Measurements from ENCODE around the gene LXN. TPM values are rescaled to one million over a fixed set of nuclear protein-coding genes. Genes with fewer than 3 reads are reported as not detected.

LXN gene
- total RNA-seq, 4 donors from 2014 or later: 7.4 to 11.8 (median 8.0) TPM

DNA sequence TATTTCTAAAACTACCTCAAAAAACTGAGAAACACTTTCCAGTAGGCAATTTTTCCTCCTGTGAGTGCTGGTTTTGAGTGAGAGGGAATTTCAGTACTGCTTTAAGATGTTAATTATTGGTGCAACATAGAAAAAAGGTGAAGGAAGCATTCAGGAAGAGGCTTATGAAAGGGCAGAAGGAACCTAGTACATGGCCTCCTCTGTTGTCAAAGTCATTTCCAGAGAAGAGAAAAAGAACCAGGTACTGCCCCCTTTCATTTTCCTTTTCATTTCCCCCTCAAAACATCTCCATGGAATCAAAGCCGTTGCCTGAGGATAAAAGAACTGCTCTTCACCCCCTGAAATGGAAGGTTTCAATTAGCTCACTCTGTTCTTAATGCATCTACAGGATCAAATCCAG is 40.0 kb upstream of the LXN start:
- Histone ChIP-seq H3K27ac (peak overlapping the region; percentile 31), H3K36me3 (peaks cover 13% of the 10 kb centered on the region), H3K4me1 (peaks cover 12% of the 10 kb centered on the region), H3K27me3 (no peaks in the 10 kb centered on the region), H3K4me3 (no peak overlapping the region), H3K9me3 (no peaks in the 10 kb centered on the region)
- DNase-seq (ENCODE audit: low spot score in 2 of 2): no peak
- WGBS: 43% methylated on average over 1 of the region's 1 CpG
- TF ChIP-seq POLR2AphosphoS5 (IDR thresholded peaks at IDR 0.05) (no peak), POLR2A (IDR thresholded peaks at IDR 0.05) (no peak), EP300 (IDR thresholded peaks at IDR 0.05) (no peak)
- TF ChIP-seq, protein P1, sequence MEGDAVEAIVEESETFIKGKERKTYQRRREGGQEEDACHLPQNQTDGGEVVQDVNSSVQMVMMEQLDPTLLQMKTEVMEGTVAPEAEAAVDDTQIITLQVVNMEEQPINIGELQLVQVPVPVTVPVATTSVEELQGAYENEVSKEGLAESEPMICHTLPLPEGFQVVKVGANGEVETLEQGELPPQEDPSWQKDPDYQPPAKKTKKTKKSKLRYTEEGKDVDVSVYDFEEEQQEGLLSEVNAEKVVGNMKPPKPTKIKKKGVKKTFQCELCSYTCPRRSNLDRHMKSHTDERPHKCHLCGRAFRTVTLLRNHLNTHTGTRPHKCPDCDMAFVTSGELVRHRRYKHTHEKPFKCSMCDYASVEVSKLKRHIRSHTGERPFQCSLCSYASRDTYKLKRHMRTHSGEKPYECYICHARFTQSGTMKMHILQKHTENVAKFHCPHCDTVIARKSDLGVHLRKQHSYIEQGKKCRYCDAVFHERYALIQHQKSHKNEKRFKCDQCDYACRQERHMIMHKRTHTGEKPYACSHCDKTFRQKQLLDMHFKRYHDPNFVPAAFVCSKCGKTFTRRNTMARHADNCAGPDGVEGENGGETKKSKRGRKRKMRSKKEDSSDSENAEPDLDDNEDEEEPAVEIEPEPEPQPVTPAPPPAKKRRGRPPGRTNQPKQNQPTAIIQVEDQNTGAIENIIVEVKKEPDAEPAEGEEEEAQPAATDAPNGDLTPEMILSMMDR (IDR thresholded peaks at IDR 0.05): no peak

GRCh38 chr3:158711886-158712285 is 39.4 kb upstream of the LXN start:
- DNase-seq (ENCODE audit: low spot score in 2 of 2): no peak
- WGBS: 23% methylated on average over 1 of the region's 1 CpG
- H3K27ac ChIP-seq: peak overlapping the region; percentile 31
- H3K9me3 ChIP-seq: no peaks in the 10 kb centered on the region
- H3K36me3 ChIP-seq: peaks cover 13% of the 10 kb centered on the region
- no peaks in the 10 kb centered on the region for H3K27me3 ChIP-seq
- no peak overlapping the region for H3K4me3 ChIP-seq
- TF ChIP-seq, protein P1 (IDR thresholded peaks at IDR 0.05): no peak
- no peak for TF ChIP-seq POLR2AphosphoS5 (IDR thresholded peaks at IDR 0.05)
- no peak for TF ChIP-seq EP300 (IDR thresholded peaks at IDR 0.05)
- no peak for TF ChIP-seq POLR2A (IDR thresholded peaks at IDR 0.05)
- H3K4me1 ChIP-seq: peaks cover 12% of the 10 kb centered on the region

DNA sequence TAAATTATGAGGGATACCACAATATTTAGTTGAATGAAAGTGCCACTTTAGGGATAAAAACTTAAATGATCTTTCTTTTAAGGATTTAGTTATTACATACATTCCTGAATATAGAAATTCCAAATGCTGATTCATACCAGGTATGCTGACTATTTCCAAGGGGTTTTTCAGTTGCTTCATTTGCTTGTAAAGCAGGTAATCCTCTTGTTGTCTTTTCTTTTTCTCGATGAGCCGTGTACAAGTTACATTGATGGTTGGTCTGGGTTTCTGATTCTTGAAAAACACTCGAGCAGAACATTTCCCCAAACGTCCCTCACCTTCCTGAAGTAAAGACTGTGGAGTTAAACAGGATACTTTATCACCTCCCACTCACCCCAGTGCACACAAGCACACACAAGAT is 38.2 kb upstream of the LXN start:
- 85% methylated on average over 4 of the region's 4 CpGs for WGBS
- Histone ChIP-seq H3K4me1 (peaks cover 12% of the 10 kb centered on the region), H3K9me3 (no peaks in the 10 kb centered on the region), H3K36me3 (peaks cover 13% of the 10 kb centered on the region), H3K27me3 (no peaks in the 10 kb centered on the region), H3K27ac (no peak overlapping the region), H3K4me3 (no peak overlapping the region)
- no peak for DNase-seq (ENCODE audit: low spot score in 2 of 2)
- no peak for TF ChIP-seq POLR2A (IDR thresholded peaks at IDR 0.05)
- no peak for TF ChIP-seq EP300 (IDR thresholded peaks at IDR 0.05)
- TF ChIP-seq POLR2AphosphoS5 (IDR thresholded peaks at IDR 0.05): no peak
- TF ChIP-seq, protein P1 (IDR thresholded peaks at IDR 0.05): no peak

- H3K4me1 ChIP-seq: peaks cover 12% of the 10 kb centered on the region
- no peaks in the 10 kb centered on the region for H3K9me3 ChIP-seq
- no peak overlapping the region for H3K4me3 ChIP-seq
- peaks cover 13% of the 10 kb centered on the region for H3K36me3 ChIP-seq
- DNase-seq (ENCODE audit: low spot score in 2 of 2): no peak
- no peak overlapping the region for H3K27ac ChIP-seq
- H3K27me3 ChIP-seq: no peaks in the 10 kb centered on the region
- TF ChIP-seq POLR2AphosphoS5 (IDR thresholded peaks at IDR 0.05): no peak
- no peak for TF ChIP-seq EP300 (IDR thresholded peaks at IDR 0.05)
- TF ChIP-seq, protein P1 (IDR thresholded peaks at IDR 0.05): no peak
- no peak for TF ChIP-seq POLR2A (IDR thresholded peaks at IDR 0.05)
- 49% methylated on average over 4 of the region's 4 CpGs for WGBS
These were observed 37.2 kb upstream of the LXN start for GRCh38 chr3:158709666-158710083.

GRCh38 chr3:158703566-158703965 is 31.1 kb upstream of the LXN start:
- Histone ChIP-seq H3K4me3 (no peak overlapping the region), H3K4me1 (peaks cover 4% of the 10 kb centered on the region), H3K27me3 (no peaks in the 10 kb centered on the region), H3K27ac (no peak overlapping the region), H3K36me3 (peaks cover 6% of the 10 kb centered on the region), H3K9me3 (no peaks in the 10 kb centered on the region)
- 95% methylated on average over 1 of the region's 1 CpG for WGBS
- DNase-seq (ENCODE audit: low spot score in 2 of 2): no peak
- TF ChIP-seq EP300 (IDR thresholded peaks at IDR 0.05): no peak
- TF ChIP-seq POLR2AphosphoS5 (IDR thresholded peaks at IDR 0.05): no peak
- TF ChIP-seq, protein P1 (IDR thresholded peaks at IDR 0.05): no peak
- TF ChIP-seq POLR2A (IDR thresholded peaks at IDR 0.05): no peak

Data from suprapubic skin (tissue), 4 donors.